WTC11 (cell line): ENCODE measurements around the gene S100A13.

Source experiments
- CTCF ChIP-seq: fragments of 200-600 bp; IDR thresholded peaks from 2 replicates; pipeline ENCODE4 v1.8.0; 2022; ENCODE audit warnings: antibody characterized with exemption
- E2F1 ChIP-seq: sonication (generic); formaldehyde crosslinking; IDR thresholded peaks from 2 replicates; pipeline ENCODE4 v1.8.0; 2022; ENCODE audit warnings: mild to moderate bottlenecking, missing genetic modification reagents
- ELF4 ChIP-seq: sonication (generic); formaldehyde crosslinking; IDR thresholded peaks from 2 replicates; pipeline ENCODE4 v1.8.1; 2022; ENCODE audit warnings: low read depth, mild to moderate bottlenecking, moderate library complexity, missing genetic modification reagents
- HMGXB4 ChIP-seq: sonication (generic); formaldehyde crosslinking; IDR thresholded peaks from 2 replicates; pipeline ENCODE4 v1.8.1; 2023; ENCODE audit warnings: mild to moderate bottlenecking, moderate library complexity, missing genetic modification reagents
- TCF7 ChIP-seq: sonication (generic); formaldehyde crosslinking; IDR thresholded peaks from 2 replicates; pipeline ENCODE4 v1.8.0; 2022; ENCODE audit warnings: mild to moderate bottlenecking, low read depth, missing genetic modification reagents, moderate library complexity
- USF2 ChIP-seq: sonication (generic); formaldehyde crosslinking; IDR thresholded peaks from 2 replicates; pipeline ENCODE4 v1.8.1; 2023; ENCODE audit warnings: mild to moderate bottlenecking, missing genetic modification reagents, moderate library complexity
- TF ChIP-seq, protein P1 (sequence below): sonication (generic); formaldehyde crosslinking; IDR thresholded peaks from 2 replicates; pipeline ENCODE4 v1.8.1; 2022; ENCODE audit warnings: missing genetic modification reagents, borderline replicate concordance

DNA sequence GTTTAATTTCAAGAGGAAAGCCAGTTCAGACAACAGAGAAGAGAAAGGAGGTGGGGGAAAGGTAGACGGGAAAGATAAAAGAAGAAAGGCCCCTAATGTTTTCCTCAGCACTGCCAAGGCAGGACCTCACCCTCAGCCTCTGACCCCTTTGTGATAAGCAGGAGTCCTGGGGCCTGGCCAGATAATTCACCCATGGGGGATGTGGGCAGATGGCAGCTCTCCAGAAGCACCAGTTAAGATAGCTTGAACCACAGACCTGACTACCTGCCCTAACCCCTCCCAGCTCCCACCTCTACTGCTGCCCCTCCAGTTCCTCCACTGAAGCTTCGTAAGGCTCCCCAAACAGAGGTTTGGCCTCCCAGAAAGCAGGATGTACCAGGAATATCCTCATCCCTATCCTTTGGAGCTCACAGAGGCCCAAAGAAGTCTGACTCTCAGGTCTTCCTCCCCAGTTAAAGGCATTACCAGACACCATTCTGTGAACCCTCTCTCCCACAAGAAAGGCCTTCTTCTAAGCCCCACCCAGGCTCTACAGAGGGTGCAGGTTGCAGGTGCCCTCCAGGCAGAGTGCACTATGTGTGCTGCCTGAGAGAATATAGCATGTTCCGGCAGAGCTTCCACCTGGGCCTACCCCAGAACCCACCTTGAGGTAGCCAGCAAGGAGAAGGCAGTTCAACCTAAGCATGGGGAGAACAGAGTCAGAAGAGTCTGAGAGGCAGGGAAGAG, 22.0 kb upstream of the S100A13 start:
- TF ChIP-seq ELF4: no peak
- no peak for TF ChIP-seq CTCF
- no peak for TF ChIP-seq HMGXB4
- no peak for TF ChIP-seq E2F1 (CRISPR knock-in tag)
- TF ChIP-seq, protein P1, sequence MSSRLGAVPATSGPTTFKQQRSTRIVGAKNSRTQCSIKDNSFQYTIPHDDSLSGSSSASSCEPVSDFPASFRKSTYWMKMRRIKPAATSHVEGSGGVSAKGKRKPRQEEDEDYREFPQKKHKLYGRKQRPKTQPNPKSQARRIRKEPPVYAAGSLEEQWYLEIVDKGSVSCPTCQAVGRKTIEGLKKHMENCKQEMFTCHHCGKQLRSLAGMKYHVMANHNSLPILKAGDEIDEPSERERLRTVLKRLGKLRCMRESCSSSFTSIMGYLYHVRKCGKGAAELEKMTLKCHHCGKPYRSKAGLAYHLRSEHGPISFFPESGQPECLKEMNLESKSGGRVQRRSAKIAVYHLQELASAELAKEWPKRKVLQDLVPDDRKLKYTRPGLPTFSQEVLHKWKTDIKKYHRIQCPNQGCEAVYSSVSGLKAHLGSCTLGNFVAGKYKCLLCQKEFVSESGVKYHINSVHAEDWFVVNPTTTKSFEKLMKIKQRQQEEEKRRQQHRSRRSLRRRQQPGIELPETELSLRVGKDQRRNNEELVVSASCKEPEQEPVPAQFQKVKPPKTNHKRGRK (CRISPR knock-in tag): no peak
- no peak for TF ChIP-seq TCF7
- no peak for TF ChIP-seq USF2 (CRISPR knock-in tag)
